ENCODE results near the gene EFNA5.

DNA sequence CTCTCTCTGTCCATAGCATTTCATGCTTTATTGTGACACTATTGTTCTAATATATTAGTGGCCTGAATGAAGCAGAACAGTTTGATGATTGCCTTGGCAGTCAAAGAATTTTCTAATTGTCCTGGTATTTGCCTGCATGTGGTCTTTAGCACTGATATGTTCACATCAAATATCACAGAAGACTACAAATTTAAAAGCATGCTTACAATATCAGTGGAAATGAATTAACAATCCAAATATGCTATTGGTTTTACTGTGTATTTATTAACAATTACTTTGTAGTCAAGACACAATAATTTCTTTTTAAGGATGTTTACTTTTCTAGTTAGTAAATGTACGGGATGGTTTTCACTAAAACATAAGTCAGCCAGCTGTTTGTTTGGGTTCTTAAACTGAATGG, 18.3 kb downstream of the EFNA5 start:
- no peak for TF ChIP-seq POLR2A (IDR thresholded peaks at IDR 0.05; ENCODE audit: low read depth, low read length)
- no peak for TF ChIP-seq TAF1 (IDR thresholded peaks at IDR 0.05; ENCODE audit: low read depth, low read length)
